Superior temporal gyrus (tissue), 1 donor: Measurements from ENCODE around the gene EFNB2.

ENCODE experiments used
- DNase-seq: peaks from one replicate; pipeline ENCODE4 v3.0.0-alpha.2; 2016; ENCODE audit errors: extremely low spot score

Gene EFNB2

GRCh38 chr13:106525865-106526264, 9.6 kb downstream of the EFNB2 start:
- no peak for DNase-seq

GRCh38 chr13:106524108-106524507, 11.4 kb downstream of the EFNB2 start:
- no peak for DNase-seq

- DNase-seq: peak; percentile 74
Measured at GRCh38 chr13:106523576-106523975, 11.9 kb downstream of the EFNB2 start.

GRCh38 chr13:106522898-106523525, 12.4 kb downstream of the EFNB2 start:
- DNase-seq: no peak

- no peak for DNase-seq
Measured at GRCh38 chr13:106522112-106522705, 13.3 kb downstream of the EFNB2 start.

- DNase-seq: no peak
Measured at GRCh38 chr13:106521095-106521799, 14.2 kb downstream of the EFNB2 start.

- DNase-seq: peak; percentile 83
Measured at GRCh38 chr13:106520251-106521054, 15.0 kb downstream of the EFNB2 start.

GRCh38 chr13:106518512-106518911, 16.9 kb downstream of the EFNB2 start:
- DNase-seq: no peak

- DNase-seq: no peak
Measured at GRCh38 chr13:106517109-106517847, 18.2 kb downstream of the EFNB2 start.

- DNase-seq: no peak
Measured at GRCh38 chr13:106515635-106516254, 19.7 kb downstream of the EFNB2 start.

GRCh38 chr13:106514928-106515634, 20.4 kb downstream of the EFNB2 start:
- no peak for DNase-seq

- DNase-seq: peak; percentile 47
Measured at GRCh38 chr13:106513025-106513983, 22.2 kb downstream of the EFNB2 start.

GRCh38 chr13:106507560-106508274, 27.7 kb downstream of the EFNB2 start:
- peak; percentile 88 for DNase-seq

GRCh38 chr13:106506286-106506685, 29.2 kb downstream of the EFNB2 start:
- peak; percentile 67 for DNase-seq

- DNase-seq: no peak
Measured at GRCh38 chr13:106505732-106506131, 29.7 kb downstream of the EFNB2 start.

GRCh38 chr13:106505295-106505694, 30.2 kb downstream of the EFNB2 start:
- peak; percentile 52 for DNase-seq

- peak; percentile 26 for DNase-seq
Measured at GRCh38 chr13:106503730-106504453, 31.6 kb downstream of the EFNB2 start.

- peak; percentile 19 for DNase-seq
Measured at GRCh38 chr13:106503272-106503671, 32.2 kb downstream of the EFNB2 start.
